Neural cell (in vitro differentiated cells): ENCODE measurements around the gene TUBB4B.

Source experiments
- CTCF ChIP-seq: fragments of 450-650 bp; IDR thresholded peaks from 2 replicates; pipeline ENCODE4 v1.5.1; 2014; ENCODE audit warnings: antibody characterized with exemption, mild to moderate bottlenecking, moderate library complexity; ENCODE audit not compliant: poor library complexity, severe bottlenecking
- EP300 ChIP-seq: fragments of 450-650 bp; conservative IDR thresholded peaks from 2 replicates; pipeline ENCODE4 v1.6.1; 2014; ENCODE audit warnings: antibody characterized with exemption, mild to moderate bottlenecking, moderate library complexity; ENCODE audit not compliant: poor library complexity, severe bottlenecking
- EZH2 ChIP-seq: fragments of 200-600, 300-800 bp; shearing (Covaris generic), sonication (generic); IDR thresholded peaks from 2 replicates; pipeline ENCODE4 v1.6.1; 2014; ENCODE audit warnings: antibody characterized with exemption, low read length, borderline replicate concordance, mild to moderate bottlenecking; ENCODE audit not compliant: insufficient read depth, poor library complexity, severe bottlenecking
- MXI1 ChIP-seq: fragments of 450-650 bp; conservative IDR thresholded peaks from 2 replicates; pipeline ENCODE4 v1.6.1; 2014; ENCODE audit warnings: antibody characterized with exemption, mild to moderate bottlenecking; ENCODE audit not compliant: poor library complexity, severe bottlenecking
- POLR2AphosphoS5 ChIP-seq: IDR thresholded peaks from 2 replicates; pipeline ENCODE4 v1.6.1; 2012
- RAD21 ChIP-seq: fragments of 450-650 bp; conservative IDR thresholded peaks from 2 replicates; pipeline ENCODE4 v1.6.1; 2014; ENCODE audit warnings: antibody characterized with exemption, mild to moderate bottlenecking, moderate library complexity
- REST ChIP-seq: IDR thresholded peaks from 2 replicates; pipeline ENCODE4 v1.6.1; 2012; ENCODE audit warnings: borderline replicate concordance
- TAF1 ChIP-seq: IDR thresholded peaks from 2 replicates; pipeline ENCODE4 v1.6.1; 2012; ENCODE audit warnings: low read depth

GRCh38 chr9:137206602-137207001 lies 34.5 kb upstream of the TUBB4B start:
- TF ChIP-seq CTCF = no peak
- no peak for TF ChIP-seq RAD21
- TF ChIP-seq TAF1 = no peak
- no peak for TF ChIP-seq POLR2AphosphoS5
- TF ChIP-seq REST = no peak
- no peak for TF ChIP-seq EZH2
- no peak for TF ChIP-seq EP300
- no peak for TF ChIP-seq MXI1
